Upper lobe of right lung (tissue), 1 donor: ENCODE measurements around the gene FHOD3. TPM values are rescaled to one million over a fixed set of nuclear protein-coding genes. Genes with fewer than 3 reads are reported as not detected.

Experiments
- ATAC-seq: fragments of 200-7000 bp; cut with Tn5 transposase; one replicate; pipeline ENCODE4 v1.9.1; 2020; ENCODE audit warnings: mild to moderate bottlenecking, moderate library complexity
- DNase-seq: peaks from one replicate; pipeline ENCODE4 v3.0.0-alpha.2; 2020
- H3K27ac ChIP-seq: fragments of 200-600 bp; one replicate; pipeline ENCODE4 v1.8.0; 2022
- H3K27me3 ChIP-seq: fragments of 200-600 bp; one replicate; pipeline ENCODE4 v1.8.0; 2022; ENCODE audit warnings: mild to moderate bottlenecking
- H3K36me3 ChIP-seq: fragments of 200-600 bp; one replicate; pipeline ENCODE4 v1.8.0; 2022
- H3K4me1 ChIP-seq: fragments of 200-600 bp; one replicate; pipeline ENCODE4 v1.8.0; 2022
- H3K4me3 ChIP-seq: fragments of 200-600 bp; one replicate; pipeline ENCODE4 v1.8.0; 2022; ENCODE audit warnings: mild to moderate bottlenecking
- H3K9me3 ChIP-seq: fragments of 200-600 bp; one replicate; pipeline ENCODE4 v1.8.0; 2022
- intact Hi-C: fragments of 100-400 bp; cut with DNase I; formaldehyde crosslinking; loops from one replicate; pipeline ENCODE4 v1.11.0; 2022
- total RNA-seq: library from RNA; stranded (reverse); fragmentation: NEBNext Ultra II Directional; extraction: Animal tissue kit (Norgen Biotek cat#: 25700); gene quantifications from one replicate; pipeline ENCODE4 v1.2.1, GENCODE V29; 2021
- TF ChIP-seq, protein P1 (sequence below): fragments of 200-600 bp; IDR thresholded peaks from one replicate; pipeline ENCODE4 v1.8.0; 2022; ENCODE audit warnings: antibody characterized with exemption
- donor health status: DM: no; HTN: yes; CAD: no; lungs with severe emphysema.

Gene FHOD3
- total RNA-seq, 1 donor from 2014 or later, result 1.9 TPM

DNA sequence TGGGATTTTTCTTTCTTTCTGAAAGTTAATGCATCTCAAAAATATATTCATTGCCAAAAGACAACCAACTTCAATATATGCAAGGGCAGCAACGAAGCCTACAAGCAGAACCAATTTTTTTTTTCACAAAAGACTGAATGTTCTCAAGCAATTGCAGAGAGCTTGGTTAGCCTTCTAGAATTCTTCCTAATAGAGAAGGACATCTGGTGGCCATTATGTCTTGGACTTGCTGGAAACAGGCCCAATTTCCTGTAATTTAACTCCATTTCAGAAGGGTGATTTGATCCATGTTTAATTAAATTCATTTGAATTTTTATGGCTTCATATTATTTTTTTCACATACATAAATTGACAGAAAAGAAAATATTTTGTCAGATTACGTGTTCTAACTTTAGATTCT is 323.3 kb downstream of the FHOD3 start:
- H3K4me3 ChIP-seq, result no peak overlapping the region
- no peak for DNase-seq
- TF ChIP-seq, protein P1, sequence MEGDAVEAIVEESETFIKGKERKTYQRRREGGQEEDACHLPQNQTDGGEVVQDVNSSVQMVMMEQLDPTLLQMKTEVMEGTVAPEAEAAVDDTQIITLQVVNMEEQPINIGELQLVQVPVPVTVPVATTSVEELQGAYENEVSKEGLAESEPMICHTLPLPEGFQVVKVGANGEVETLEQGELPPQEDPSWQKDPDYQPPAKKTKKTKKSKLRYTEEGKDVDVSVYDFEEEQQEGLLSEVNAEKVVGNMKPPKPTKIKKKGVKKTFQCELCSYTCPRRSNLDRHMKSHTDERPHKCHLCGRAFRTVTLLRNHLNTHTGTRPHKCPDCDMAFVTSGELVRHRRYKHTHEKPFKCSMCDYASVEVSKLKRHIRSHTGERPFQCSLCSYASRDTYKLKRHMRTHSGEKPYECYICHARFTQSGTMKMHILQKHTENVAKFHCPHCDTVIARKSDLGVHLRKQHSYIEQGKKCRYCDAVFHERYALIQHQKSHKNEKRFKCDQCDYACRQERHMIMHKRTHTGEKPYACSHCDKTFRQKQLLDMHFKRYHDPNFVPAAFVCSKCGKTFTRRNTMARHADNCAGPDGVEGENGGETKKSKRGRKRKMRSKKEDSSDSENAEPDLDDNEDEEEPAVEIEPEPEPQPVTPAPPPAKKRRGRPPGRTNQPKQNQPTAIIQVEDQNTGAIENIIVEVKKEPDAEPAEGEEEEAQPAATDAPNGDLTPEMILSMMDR, result no peak
- H3K27me3 ChIP-seq, result no peaks in the 10 kb centered on the region
- no peaks in the 10 kb centered on the region for H3K36me3 ChIP-seq
- intact Hi-C loops, result no loop called here
- H3K9me3 ChIP-seq, result no peaks in the 10 kb centered on the region
- no peak overlapping the region for H3K27ac ChIP-seq
- ATAC-seq, result no peak
- H3K4me1 ChIP-seq, result no peaks in the 10 kb centered on the region

DNA sequence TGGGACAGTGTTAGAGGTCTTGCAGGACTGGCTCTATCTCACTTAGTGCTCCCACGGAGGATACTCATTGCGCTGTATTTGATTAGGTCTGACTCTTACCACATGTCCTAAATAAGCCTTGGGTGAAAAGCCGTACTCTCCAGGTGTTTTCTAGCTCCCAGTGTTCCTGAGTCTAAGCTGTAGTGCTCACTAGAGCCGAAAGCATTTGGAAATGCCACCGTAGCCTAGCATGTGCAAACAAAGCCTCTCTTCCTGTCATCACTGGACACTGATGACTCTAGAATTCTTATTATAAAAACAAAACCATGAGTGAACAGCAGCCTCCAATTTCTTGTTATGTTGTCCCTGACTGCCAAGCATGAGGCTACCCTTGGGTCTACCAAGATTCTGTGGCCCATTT is 325.1 kb downstream of the FHOD3 start:
- Histone ChIP-seq H3K27me3 (no peaks in the 10 kb centered on the region), H3K4me1 (no peaks in the 10 kb centered on the region), H3K4me3 (no peak overlapping the region), H3K27ac (no peak overlapping the region), H3K9me3 (no peaks in the 10 kb centered on the region), H3K36me3 (no peaks in the 10 kb centered on the region)
- ATAC-seq (no peak), DNase-seq (no peak)
- TF ChIP-seq, protein P1, result no peak
- intact Hi-C loops, result no loop called here

DNA sequence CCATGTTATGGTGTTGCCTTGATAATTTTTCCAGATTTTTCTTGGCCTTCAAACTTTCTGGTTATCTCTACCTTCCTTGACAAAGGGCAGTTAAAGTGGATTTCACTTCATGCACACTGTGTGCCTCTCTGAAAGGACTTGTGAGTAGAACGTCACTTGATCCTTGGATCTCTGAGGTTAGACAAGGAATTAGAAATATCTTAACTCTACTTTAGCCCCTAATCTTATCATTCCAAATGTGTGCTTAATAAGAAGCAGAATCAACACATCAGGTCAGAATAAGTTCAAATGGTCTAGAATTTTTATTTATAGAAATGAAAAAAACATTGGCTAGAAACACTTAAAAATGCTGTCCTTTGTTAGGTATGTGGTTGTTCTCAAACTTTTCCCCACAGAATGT is 325.6 kb downstream of the FHOD3 start:
- intact Hi-C loops, result no loop called here
- Histone ChIP-seq H3K4me1 (no peaks in the 10 kb centered on the region), H3K36me3 (no peaks in the 10 kb centered on the region), H3K27ac (no peak overlapping the region), H3K27me3 (no peaks in the 10 kb centered on the region), H3K4me3 (no peak overlapping the region), H3K9me3 (no peaks in the 10 kb centered on the region)
- ATAC-seq (no peak), DNase-seq (no peak)
- TF ChIP-seq, protein P1, result no peak

DNA sequence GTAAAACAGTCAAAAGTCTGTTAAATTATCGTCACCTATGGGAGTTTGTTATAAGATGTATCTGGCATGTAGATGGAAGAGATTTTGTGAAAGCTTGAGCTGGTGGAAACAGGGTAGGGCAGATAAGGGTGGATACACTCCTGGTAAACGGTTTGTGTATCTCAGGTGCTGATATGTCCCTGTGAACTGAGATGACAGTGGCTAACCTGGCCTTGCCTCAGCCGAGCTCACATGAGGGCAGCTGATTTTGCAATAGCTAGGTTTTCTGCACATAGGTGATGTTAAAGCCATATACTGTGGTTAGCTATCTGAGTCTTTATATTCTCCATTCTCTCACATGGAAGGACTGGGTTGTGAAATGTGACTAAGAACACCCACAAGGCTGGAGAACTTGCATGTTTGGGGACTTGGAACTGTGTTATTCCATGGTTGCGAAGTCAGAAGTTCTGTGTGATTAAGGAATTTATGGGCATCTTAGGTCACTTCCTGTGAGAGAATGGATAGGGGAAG is 326.2 kb downstream of the FHOD3 start:
- TF ChIP-seq, protein P1, result no peak
- no peaks in the 10 kb centered on the region for H3K9me3 ChIP-seq
- DNase-seq (no peak), ATAC-seq (no peak)
- no peaks in the 10 kb centered on the region for H3K4me1 ChIP-seq
- H3K36me3 ChIP-seq, result no peaks in the 10 kb centered on the region
- no peak overlapping the region for H3K4me3 ChIP-seq
- no peaks in the 10 kb centered on the region for H3K27me3 ChIP-seq
- H3K27ac ChIP-seq, result no peak overlapping the region
- intact Hi-C loops, result no loop called here

DNA sequence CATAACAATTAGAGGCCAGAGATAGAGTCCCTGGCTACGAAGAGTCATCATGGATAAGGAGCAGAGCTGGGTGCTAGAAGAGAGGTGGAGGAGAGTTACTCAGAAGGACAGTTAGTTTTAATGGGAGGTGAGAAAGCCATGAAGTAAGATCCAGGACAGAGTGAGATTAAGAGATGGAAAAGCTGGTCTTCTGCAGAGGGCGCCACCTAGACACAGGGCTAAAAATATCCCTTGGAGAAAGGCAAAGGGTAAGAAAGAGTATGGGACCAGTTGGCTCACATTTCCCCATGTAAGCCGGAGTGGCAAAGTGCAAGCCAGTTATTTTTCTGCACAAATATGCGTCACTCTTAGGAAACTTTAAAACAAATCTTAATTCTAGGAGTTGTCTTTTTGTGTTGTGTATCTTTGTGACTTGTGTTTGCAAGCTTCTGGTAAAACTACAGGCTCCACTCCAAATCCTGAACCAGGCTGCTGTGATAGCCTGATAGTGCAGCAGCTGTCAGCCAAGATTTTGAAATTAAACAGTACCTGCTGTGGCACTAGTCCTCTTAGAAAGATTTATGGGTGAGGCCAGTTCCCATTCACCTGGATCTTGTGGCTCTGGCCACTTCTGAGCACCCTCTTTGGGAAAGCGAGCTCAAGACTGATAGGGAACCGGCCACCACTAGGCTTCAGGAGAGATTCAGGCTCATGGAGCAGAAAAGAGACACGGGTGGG is 327.1 kb downstream of the FHOD3 start:
- no peaks in the 10 kb centered on the region for H3K9me3 ChIP-seq
- DNase-seq, result no peak
- intact Hi-C loops, result no loop called here
- TF ChIP-seq, protein P1, result no peak
- no peak overlapping the region for H3K4me3 ChIP-seq
- no peak for ATAC-seq
- H3K27me3 ChIP-seq, result no peaks in the 10 kb centered on the region
- no peaks in the 10 kb centered on the region for H3K36me3 ChIP-seq
- peaks cover 4% of the 10 kb centered on the region for H3K4me1 ChIP-seq
- no peak overlapping the region for H3K27ac ChIP-seq
